Thyroid gland (tissue), 4 donors: ENCODE results near the gene PTPRJ. TPM values are rescaled to one million over a fixed set of nuclear protein-coding genes. Genes with fewer than 3 reads are reported as not detected.
"Not testable (repeated sequence)": the region's sequence is repeated elsewhere in the genome, so short reads cannot be mapped to it uniquely, and the experiment has no call there.

Source experiments
- DNase-seq, 2 donors: peaks; one replicate each; pipeline ENCODE4 v3.0.0-alpha.2; 2019
- H3K27ac ChIP-seq, 3 donors: fragments of 200-600 bp; sonication (generic); 1 replicate in 2 of 3; 2 replicates in 1 of 3; pipeline ENCODE4 v1.5.1; 2016 to 2019; ENCODE audit warnings: mild to moderate bottlenecking in 1 of 3, moderate library complexity in 1 of 3
- H3K27me3 ChIP-seq: fragments of 200-600 bp; sonication (generic); one replicate; pipeline ENCODE4 v1.5.1; 2019
- H3K36me3 ChIP-seq, 2 donors: fragments of 200-600 bp; sonication (generic); one replicate each; pipeline ENCODE4 v1.5.1; 2016 to 2019
- H3K4me1 ChIP-seq, 2 donors: fragments of 200-600 bp; sonication (generic); one replicate each; pipeline ENCODE4 v1.5.1; 2017 to 2019
- H3K4me3 ChIP-seq, 3 donors: fragments of 200-600 bp; sonication (generic); replicated peaks in 1 of 3; 1 replicate in 2 of 3; 2 replicates in 1 of 3; pipeline ENCODE4 v1.5.1; 2016; ENCODE audit warnings: mild to moderate bottlenecking in 1 of 3
- H3K9me3 ChIP-seq: fragments of 200-600 bp; sonication (generic); one replicate; pipeline ENCODE4 v1.5.1; 2017
- POLR2A ChIP-seq, 2 donors: fragments of 450-650 bp; IDR thresholded peaks; one replicate each; pipeline ENCODE4 v1.6.1; 2017; ENCODE audit warnings: antibody characterized with exemption in 2 of 2, mild to moderate bottlenecking in 2 of 2, moderate library complexity in 1 of 2
- WGBS, 2 donors: methylation state at CpG; one replicate each; pipeline ENCODE4 v1.1.5; 2017; 5-methylcytosine and 5-hydroxymethylcytosine counted together
- intact Hi-C: fragments of 100-400 bp; cut with DNase I; formaldehyde crosslinking; loops from one replicate; pipeline ENCODE4 v1.15.1; 2023
- total RNA-seq, 4 donors: library from RNA; depleted of rRNA; stranded (reverse); fragments of >200 nt; gene quantifications; one replicate each; pipeline ENCODE4 v1.2.3, GENCODE V29; 2016
- TF ChIP-seq, protein P1 (sequence below), 6 experiments: fragments of 200-600 bp in 3 of 6; fragments of 450-650 bp in 3 of 6; sonication (generic) in 3 of 6; IDR thresholded peaks; one replicate each; pipeline ENCODE4 v1.5.1; 2016 to 2019; ENCODE audit warnings: antibody characterized with exemption in 6 of 6, mild to moderate bottlenecking in 2 of 6, inconsistent platforms in 1 of 6, moderate library complexity in 1 of 6

Gene PTPRJ
- total RNA-seq, 4 donors from 2014 or later = 45.4 to 81.9 (median 58.6) TPM

- Histone ChIP-seq H3K27me3 (no peaks in the 10 kb centered on the region), H3K27ac (no peak overlapping the region), H3K9me3 (no peaks in the 10 kb centered on the region), H3K4me1 (peaks cover 7 to 17% of the 10 kb centered on the region in 2 donors), H3K36me3 (peaks cover 0 to 2% of the 10 kb centered on the region in 2 donors), H3K4me3 (no peak overlapping the region)
- TF ChIP-seq, protein P1, sequence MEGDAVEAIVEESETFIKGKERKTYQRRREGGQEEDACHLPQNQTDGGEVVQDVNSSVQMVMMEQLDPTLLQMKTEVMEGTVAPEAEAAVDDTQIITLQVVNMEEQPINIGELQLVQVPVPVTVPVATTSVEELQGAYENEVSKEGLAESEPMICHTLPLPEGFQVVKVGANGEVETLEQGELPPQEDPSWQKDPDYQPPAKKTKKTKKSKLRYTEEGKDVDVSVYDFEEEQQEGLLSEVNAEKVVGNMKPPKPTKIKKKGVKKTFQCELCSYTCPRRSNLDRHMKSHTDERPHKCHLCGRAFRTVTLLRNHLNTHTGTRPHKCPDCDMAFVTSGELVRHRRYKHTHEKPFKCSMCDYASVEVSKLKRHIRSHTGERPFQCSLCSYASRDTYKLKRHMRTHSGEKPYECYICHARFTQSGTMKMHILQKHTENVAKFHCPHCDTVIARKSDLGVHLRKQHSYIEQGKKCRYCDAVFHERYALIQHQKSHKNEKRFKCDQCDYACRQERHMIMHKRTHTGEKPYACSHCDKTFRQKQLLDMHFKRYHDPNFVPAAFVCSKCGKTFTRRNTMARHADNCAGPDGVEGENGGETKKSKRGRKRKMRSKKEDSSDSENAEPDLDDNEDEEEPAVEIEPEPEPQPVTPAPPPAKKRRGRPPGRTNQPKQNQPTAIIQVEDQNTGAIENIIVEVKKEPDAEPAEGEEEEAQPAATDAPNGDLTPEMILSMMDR (IDR thresholded peaks at IDR 0.05) = peak; percentile 76 to 95 (median 82)
- no peak for TF ChIP-seq POLR2A (IDR thresholded peaks at IDR 0.05)
- intact Hi-C loops = no loop called here
- DNase-seq = peak; percentile 68 to 76
- 29 to 38% methylated on average over 14 of the region's 14 CpGs for WGBS, 2 donors
Observed at GRCh38 chr11:48172818-48173609, 192.7 kb downstream of the PTPRJ start.

- Histone ChIP-seq H3K27me3 (no peaks in the 10 kb centered on the region), H3K27ac (no peak overlapping the region), H3K4me3 (no peak overlapping the region), H3K36me3 (no peaks in the 10 kb centered on the region), H3K4me1 (peaks cover 0 to 4% of the 10 kb centered on the region in 2 donors), H3K9me3 (no peaks in the 10 kb centered on the region)
- no peak for DNase-seq
- intact Hi-C loops = no loop called here
- 85 to 95% methylated on average over 4 of the region's 4 CpGs for WGBS, 2 donors
- TF ChIP-seq POLR2A (IDR thresholded peaks at IDR 0.05) = no peak
- TF ChIP-seq, protein P1 (IDR thresholded peaks at IDR 0.05) = no peak
Observed at GRCh38 chr11:48177661-48178060, 197.3 kb downstream of the PTPRJ start.

GRCh38 chr11:48180627-48181026 lies 200.3 kb downstream of the PTPRJ start:
- no peak overlapping the region for H3K27ac ChIP-seq
- no peaks in the 10 kb centered on the region for H3K9me3 ChIP-seq
- H3K4me3 ChIP-seq = no peak overlapping the region
- H3K4me1 ChIP-seq = no peaks in the 10 kb centered on the region
- DNase-seq = no peak
- intact Hi-C loops = no loop called here
- H3K27me3 ChIP-seq = no peaks in the 10 kb centered on the region
- TF ChIP-seq POLR2A (IDR thresholded peaks at IDR 0.05) = no peak
- TF ChIP-seq, protein P1 (IDR thresholded peaks at IDR 0.05) = no peak
- no peaks in the 10 kb centered on the region for H3K36me3 ChIP-seq
- 79 to 88% methylated on average over 6 of the region's 6 CpGs for WGBS, 2 donors

DNA sequence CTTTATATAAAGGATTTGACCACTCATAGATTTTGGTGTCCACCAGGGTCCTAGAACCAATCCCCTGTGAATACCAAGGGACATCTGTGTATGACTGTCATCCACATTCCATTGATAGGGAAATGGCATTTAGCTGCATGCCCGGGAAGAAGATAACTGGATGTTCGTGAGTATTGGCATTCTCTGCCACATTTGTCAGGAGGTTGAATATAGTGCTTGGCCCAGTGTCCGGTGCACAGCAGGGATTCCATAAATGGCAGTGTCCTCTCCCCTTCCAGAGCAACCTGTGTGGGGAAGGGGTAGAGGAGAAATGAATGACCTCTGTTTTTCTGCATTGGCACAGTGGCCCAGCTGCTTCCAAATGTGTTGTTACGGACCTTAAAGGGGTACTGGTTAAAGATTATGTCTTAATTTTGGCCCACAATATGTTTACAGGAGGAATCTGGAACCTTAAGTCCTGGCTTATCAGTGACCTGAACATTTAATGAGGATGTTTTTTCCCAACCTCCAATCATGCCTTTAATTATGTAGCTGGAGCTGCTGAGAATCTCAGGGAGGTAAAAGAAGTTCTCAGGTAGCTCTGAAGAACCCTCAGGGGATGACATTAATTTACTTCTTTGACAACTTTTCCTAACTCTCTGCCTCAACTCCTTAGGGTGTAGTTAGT lies 202.6 kb downstream of the PTPRJ start:
- Histone ChIP-seq H3K4me1 (no peaks in the 10 kb centered on the region), H3K27ac (no peak overlapping the region), H3K36me3 (no peaks in the 10 kb centered on the region), H3K27me3 (no peaks in the 10 kb centered on the region), H3K4me3 (no peak overlapping the region), H3K9me3 (no peaks in the 10 kb centered on the region)
- 82 to 83% methylated on average over 3 to 4 of the region's 4 CpGs for WGBS, 2 donors
- no peak for TF ChIP-seq POLR2A (IDR thresholded peaks at IDR 0.05)
- TF ChIP-seq, protein P1 (IDR thresholded peaks at IDR 0.05) = no peak
- DNase-seq = no peak
- intact Hi-C loops = no loop called here

DNA sequence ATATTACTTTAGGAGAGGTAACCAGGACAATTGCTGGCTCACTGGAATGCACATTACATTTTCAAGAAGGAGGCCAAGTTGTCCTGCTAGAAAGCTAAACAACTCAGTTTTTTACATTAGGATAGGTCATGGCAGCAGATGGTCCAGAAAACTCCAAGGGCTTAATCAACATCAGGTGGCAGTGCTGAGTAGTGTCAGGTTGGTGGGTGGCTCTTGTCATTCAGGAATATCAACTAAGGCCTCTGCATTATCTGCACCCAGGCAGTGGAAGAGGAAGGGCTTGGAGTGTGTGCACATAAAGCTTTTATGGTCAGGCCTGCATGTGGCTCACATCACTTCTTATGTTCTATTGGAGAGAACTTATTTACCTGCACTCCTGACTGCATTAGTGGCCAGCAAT lies 204.1 kb downstream of the PTPRJ start:
- Histone ChIP-seq H3K36me3 (no peaks in the 10 kb centered on the region), H3K4me3 (no peak overlapping the region), H3K4me1 (no peaks in the 10 kb centered on the region), H3K27me3 (no peaks in the 10 kb centered on the region), H3K27ac (no peak overlapping the region), H3K9me3 (no peaks in the 10 kb centered on the region)
- DNase-seq = no peak
- intact Hi-C loops = no loop called here
- TF ChIP-seq, protein P1 (IDR thresholded peaks at IDR 0.05) = no peak
- no peak for TF ChIP-seq POLR2A (IDR thresholded peaks at IDR 0.05)

- H3K9me3 ChIP-seq, H3K4me1 ChIP-seq, H3K36me3 ChIP-seq, H3K4me3 ChIP-seq, intact Hi-C loops, DNase-seq, H3K27ac ChIP-seq, H3K27me3 ChIP-seq: not testable (repeated sequence)
- 57 to 65% methylated on average over 10 of the region's 10 CpGs for WGBS, 2 donors
Observed at GRCh38 chr11:48190906-48191654, 210.7 kb downstream of the PTPRJ start.
